HG03097 (cell line): ENCODE results near the gene TRIM44.
"Not testable (repeated sequence)": the region's sequence is repeated elsewhere in the genome, so short reads cannot be mapped to it uniquely, and the experiment has no call there.

ENCODE experiments used
- ATAC-seq: cut with Tn5 transposase; IDR thresholded peaks from one replicate; pipeline ENCODE4 v1.9.1; 2021; ENCODE audit not compliant: unreplicated experiment, low FRiP score

Gene TRIM44

DNA sequence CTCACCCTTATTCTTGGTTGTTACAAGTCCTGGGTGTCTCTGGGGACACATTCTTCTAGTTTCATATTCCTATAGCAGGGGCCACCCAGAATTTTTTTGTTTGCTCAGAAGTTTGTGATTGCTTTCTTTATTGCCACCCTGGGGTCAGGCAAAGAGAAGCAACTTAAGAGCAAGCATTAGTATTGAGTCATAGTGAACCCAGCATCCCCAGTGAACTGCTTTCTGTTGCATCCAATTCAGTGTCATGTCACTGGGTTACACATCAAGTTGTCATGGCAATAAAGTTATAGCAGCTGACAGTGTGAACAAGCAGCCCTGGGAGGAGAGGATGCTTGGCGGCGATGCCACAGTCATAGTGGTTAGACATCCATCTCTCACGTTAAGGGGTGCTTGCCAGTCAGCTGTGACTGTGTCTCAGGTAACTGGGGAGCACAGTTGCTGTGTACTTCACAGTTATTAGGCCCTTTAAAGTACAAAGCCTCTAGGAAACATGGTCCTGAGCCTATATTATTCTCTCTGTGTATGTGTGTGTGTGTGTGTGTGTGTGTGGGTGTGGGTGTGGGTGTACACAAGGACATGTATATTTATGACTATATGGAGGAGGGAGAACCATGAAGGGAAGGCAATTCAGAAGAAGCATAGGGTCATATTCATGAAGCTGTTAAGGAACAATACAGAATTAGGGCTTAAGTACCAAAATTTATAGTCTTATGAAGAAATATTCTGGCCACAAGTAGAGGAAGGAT, 52.5 kb downstream of the TRIM44 start:
- ATAC-seq = peak; percentile 84

GRCh38 chr11:35715677-35716076, 53.1 kb downstream of the TRIM44 start:
- ATAC-seq = not testable (repeated sequence)

- no peak for ATAC-seq
Measured at GRCh38 chr11:35717043-35717442, 54.5 kb downstream of the TRIM44 start.

- ATAC-seq = no peak
Measured at GRCh38 chr11:35717520-35717919, 54.9 kb downstream of the TRIM44 start.

DNA sequence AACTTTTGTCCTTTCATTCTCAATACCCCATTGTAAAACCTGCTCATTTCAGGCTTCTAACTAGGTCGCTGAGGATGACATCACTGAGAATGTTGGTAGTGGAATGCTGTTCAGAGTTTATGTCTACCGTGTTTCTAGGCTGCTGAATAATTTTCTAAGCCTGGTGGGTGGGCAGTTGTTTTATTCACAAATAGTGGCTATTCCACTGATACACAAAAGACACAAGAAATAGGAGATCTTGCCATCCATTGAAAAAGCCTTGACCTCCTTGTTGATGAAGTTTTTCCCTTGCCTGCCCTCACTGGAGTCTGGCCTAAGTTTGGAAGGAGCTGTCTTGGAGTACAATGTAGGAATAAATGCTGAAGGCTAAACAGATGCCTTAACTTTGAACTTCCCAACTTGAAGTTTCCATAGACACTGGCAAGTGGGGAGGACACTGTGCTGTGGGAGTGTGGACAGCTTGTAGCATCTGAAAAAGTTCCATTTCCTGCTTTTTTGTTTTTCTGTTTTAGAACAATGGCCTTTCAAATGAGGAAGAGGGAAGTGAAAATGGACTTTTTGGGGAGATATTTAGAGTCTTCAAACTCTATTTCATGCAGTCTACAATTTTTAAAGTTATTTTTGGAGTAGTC, 59.2 kb downstream of the TRIM44 start:
- ATAC-seq = no peak

DNA sequence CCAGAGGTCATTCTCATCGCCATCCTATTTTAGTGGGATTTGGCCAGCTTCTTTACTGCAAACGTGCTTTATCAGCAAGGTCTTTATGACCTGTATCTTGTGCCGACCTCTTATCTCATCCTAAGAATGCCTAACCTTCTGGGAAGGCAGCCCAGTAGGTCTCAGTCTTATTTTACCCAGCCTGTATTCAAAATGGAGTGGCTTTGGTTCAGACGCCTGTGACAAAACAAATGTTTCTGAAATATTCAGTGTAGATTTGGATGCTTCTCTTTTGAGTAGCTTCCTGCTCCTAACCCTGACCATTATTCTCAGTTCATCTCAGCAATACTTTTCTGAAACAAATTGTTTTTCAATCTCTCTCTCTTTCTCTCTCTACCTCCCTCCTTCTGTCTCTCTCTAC, 60.1 kb downstream of the TRIM44 start:
- ATAC-seq = no peak

DNA sequence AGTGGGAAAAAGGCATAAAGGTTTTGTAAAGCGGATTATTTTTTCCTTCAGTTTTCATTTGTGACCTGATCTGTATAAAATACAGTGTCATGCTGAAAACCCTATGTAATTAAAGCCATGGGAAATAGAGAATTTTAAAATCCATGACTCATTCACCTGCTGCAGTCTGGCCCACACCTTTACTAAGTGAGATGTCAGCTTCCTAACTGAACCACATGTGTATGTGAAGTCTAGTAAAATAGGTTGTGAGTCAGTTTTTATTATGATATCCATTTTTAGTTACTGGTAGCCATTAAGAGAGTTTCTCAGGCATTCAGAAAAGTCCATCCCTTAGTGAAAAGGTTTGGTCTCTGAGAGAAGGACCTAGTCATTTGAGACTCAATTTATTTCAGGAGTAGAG, 60.9 kb downstream of the TRIM44 start:
- ATAC-seq = no peak

DNA sequence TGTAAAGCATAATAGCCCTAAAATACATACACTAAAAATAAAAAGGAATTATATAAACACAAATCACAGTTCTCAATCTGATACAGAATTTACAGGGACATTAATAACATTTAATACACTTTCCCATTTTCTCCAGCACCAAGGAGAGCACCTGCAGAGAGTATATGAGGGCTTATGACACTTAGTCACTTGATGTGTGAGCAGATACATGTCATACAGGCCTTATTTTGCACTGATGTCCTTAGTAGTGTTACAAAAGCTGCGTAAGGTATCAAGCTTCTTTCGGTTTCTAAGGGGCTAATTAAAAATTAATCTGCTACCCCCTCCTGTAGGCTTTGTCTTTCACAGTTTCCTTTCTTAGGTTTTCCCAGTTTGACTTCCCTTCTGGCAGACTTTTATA, 61.3 kb downstream of the TRIM44 start:
- peak; percentile 51 for ATAC-seq

- no peak for ATAC-seq
Measured at GRCh38 chr11:35725885-35726284, 63.3 kb downstream of the TRIM44 start.

DNA sequence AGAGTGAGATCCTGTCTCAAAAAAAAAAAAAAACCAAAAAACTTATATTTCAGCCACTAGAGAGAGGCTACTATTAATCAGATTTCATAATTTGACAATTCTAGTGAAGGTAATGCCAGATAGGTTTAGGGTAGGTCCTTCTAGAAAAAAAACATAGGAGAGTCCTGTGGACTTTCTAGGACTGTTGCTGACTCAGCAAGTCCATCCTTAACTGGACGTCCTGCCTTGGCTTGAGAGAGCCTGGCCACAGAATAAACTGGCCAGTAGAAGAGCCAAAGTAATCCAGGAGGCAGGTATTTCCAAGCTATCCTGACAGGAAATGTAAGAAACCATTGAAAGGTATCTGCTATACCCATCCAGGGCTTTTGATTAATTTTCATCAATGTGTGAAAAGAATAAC, 64.6 kb downstream of the TRIM44 start:
- ATAC-seq = no peak

DNA sequence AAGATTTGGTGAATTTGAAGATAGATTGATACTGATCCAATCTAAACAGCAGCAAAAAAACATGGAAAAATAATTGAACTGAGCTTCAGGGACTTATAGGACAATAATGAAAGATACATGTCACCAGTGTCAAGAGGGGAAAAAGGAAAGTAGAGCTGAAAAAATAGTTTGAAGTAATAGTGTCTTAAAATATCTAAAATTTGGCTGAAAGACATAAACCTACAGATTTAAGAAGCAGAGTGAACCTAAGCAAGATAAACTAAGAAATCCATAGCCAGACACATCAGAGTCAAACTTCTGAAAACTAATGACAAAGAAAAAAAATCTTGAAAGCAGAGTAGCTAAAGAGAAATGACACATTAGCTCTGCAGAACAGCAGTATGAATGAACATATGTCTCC, 67.7 kb downstream of the TRIM44 start:
- ATAC-seq = no peak

GRCh38 chr11:35734669-35735410, 72.3 kb downstream of the TRIM44 start:
- ATAC-seq = no peak

DNA sequence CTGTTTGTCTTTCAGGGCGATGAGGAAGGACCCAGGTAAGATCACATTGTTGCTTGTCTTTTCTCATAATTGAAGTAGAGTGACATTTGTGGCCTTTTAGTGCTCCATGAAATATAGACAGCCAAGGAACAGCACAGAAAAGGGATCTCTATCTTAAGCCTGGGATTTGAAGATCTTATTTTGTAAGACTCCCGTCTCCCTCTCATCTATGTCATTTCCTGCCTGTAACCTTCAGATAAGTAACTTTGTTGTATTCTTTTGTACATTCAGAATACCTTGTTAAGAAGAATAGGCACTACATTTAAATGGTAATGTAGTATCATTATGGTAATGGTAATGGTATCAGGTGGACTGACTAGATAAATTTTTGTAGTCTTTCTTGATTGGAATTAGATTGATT, 72.8 kb downstream of the TRIM44 start:
- no peak for ATAC-seq

GRCh38 chr11:35735903-35736302, 73.3 kb downstream of the TRIM44 start:
- no peak for ATAC-seq

DNA sequence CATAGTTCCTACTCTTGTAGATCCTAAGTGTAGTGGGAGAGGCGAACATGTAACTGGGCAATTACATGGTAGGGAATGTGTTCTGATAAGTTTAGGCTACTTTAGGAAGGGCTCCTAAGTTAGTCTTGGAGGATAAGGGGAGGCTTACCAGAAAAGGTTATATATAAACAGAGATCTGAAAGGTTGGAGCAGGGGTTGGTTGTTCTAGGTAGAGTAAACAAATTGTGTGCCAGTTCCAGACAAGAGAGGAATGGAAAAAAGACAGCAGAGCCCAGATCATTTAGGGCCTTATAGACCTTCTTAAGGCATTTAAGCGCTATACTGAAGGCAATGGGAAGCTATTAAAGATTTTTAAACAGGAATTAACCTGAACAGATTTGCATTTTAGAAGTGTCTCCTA, 74.4 kb downstream of the TRIM44 start:
- ATAC-seq = no peak

DNA sequence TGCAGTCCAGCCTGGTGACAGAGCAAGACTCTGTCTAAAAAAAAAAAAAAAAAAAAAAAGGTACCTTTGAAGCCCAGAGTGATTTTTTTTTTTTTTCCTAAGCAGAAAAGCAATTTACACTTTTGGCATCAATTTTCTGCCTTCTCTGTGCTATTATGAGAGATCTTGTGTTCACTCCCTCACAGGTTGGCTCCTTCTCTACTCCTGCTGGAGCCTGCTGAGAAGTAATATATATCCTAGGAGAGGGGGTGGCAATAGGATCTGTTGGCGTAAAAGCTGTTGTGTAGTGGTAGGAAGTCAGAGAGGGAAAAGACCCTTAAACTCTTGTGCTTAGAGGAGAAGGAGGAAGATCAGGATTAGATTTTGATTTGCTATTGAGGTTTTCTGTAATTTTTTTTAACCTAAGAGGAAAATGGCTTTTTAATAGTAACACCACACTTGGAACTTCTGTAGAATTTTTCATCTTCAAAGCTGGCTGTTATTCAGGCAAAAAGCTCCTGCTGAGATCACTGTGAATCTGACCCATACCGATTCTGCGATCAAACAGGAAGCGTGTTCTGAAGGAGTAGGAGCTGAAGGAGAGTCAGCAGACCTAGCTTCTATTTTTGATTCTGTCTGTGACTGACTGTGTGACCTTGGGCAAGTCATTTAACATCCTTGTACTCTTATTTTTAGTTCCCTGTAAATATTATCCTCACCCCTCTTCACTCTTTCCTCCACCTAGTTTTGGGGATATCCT, 77.7 kb downstream of the TRIM44 start:
- ATAC-seq = no peak

DNA sequence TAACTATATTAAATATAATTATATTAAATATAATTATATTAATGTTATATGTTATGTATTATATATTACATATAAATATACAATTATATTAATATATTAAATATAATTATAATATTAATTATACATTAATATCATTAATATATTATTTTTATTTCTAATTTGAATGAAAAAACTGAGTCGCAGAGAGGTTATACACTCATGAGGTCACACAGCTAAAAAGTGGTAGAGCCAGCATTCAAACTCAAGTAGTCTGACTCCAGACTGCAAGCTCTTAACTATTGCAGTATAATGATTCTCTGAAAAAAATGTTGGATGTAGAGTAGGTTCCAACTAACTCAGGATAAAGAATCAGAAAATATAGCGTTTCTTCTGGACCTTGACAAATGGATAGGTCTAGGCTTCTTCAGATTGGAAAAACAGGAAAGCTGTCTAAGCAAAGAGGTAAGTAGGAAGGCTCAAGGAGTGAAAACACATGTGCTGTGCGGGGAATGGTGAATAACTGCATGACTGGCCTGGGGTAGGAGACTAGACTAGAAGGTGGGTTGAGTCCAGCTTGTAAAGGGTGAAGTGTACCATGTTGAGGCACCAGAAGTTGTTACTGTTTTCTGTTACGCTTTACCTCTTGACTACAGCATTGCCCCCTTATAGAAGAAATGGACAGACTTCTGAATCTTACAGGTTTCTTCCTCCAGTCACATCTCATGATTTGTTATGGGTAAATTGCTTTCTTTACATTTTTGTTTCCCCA, 80.3 kb downstream of the TRIM44 start:
- ATAC-seq = no peak

DNA sequence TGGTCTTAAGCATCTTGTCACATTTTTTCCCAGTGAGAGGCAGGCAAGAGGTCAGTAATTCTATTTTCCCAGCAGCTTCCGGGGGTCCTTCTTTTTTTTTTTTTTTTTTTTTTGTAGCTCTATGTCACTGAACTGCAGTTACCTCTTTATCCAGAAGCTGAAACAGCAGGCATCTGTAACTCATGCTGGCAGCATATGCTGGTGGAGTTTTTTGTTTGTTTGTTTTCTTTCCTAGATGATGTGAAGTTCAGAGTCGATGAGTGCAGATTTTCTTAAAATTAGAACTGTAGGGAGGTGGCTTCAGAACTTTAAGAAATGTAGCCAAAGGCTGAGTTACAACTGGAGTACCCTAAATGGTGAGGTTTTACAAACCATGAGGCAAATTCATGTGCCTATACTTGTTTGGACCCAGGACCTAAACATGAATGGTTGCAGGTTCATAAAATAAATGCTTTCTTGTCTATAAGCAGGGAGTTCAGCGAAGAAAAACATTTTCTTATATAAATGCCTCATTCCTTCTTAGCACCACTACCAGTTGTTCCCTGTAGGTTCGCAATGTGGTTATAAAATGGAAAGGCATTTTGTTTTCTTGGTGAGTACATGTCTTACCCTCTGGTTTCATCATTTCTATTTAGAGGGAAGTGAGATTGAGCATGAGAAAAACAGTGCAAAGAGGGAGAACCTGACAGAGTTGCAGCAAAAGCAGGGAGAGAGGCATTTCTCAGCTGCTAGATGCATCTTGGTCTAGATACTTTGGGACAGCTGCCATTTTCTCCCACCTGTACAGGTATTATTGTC, 84.0 kb downstream of the TRIM44 start:
- ATAC-seq = no peak

DNA sequence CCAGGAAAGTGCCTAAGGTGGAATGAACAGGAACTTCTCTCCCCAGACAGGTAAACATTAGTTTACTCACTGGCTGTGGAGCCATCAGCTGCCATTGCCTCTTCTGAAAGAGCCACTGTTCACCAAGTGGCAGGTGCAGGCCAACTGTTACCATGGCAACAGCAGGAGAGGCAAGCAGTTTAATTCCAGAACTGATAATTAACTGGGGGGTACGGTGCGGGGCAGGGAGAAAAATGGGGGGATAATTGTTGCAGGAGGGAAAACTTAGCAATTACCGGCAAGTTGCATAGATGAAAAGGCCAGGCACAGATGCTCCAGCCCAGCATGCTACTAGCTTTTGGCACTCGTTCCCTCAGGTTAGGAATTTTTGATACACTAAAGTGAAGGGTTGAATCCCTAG, 85.1 kb downstream of the TRIM44 start:
- no peak for ATAC-seq

- no peak for ATAC-seq
Measured at GRCh38 chr11:35748644-35749043, 86.1 kb downstream of the TRIM44 start.
